Prostate gland (tissue), 2 donors: Measurements from ENCODE around the gene COMMD1.

Experiments used
- POLR2AphosphoS5 ChIP-seq: sonication (generic); formaldehyde crosslinking; IDR thresholded peaks from one replicate; pipeline ENCODE4 v1.6.1; 2017; ENCODE audit warnings: antibody characterized with exemption
- TF ChIP-seq, protein P1 (sequence below), 4 experiments: fragments of 200-600 bp in 2 of 4; fragments of 450-650 bp in 2 of 4; sonication (generic) in 2 of 4; IDR thresholded peaks; 1 replicate in 3 of 4; 2 replicates in 1 of 4; pipeline ENCODE4 v1.5.1; 2016 to 2019; ENCODE audit warnings: antibody characterized with exemption in 4 of 4, mild to moderate bottlenecking in 2 of 4, moderate library complexity in 2 of 4

DNA sequence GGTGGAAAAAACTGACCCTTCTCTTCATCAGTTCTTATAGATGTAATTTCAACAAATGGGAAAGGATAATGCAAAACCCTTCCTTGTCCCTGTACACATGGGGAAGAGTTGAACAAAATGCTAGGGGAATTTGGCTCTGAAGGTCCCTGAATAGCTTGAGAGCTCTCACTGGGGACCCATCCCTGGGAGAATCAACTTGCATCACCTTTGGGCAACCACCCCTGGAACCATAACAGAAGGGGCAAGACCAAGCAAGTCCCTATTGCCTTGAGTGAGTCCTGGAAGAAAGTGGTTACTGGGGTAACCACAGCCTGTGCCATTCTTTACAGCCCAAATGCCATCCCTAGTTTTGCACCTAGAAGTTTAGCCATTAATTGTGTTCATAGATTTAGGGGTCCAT, 238.2 kb downstream of the COMMD1 start:
- TF ChIP-seq, protein P1, sequence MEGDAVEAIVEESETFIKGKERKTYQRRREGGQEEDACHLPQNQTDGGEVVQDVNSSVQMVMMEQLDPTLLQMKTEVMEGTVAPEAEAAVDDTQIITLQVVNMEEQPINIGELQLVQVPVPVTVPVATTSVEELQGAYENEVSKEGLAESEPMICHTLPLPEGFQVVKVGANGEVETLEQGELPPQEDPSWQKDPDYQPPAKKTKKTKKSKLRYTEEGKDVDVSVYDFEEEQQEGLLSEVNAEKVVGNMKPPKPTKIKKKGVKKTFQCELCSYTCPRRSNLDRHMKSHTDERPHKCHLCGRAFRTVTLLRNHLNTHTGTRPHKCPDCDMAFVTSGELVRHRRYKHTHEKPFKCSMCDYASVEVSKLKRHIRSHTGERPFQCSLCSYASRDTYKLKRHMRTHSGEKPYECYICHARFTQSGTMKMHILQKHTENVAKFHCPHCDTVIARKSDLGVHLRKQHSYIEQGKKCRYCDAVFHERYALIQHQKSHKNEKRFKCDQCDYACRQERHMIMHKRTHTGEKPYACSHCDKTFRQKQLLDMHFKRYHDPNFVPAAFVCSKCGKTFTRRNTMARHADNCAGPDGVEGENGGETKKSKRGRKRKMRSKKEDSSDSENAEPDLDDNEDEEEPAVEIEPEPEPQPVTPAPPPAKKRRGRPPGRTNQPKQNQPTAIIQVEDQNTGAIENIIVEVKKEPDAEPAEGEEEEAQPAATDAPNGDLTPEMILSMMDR (IDR thresholded peaks at IDR 0.05) = no peak
- no peak for TF ChIP-seq POLR2AphosphoS5
